Stimulated activated CD8-positive, alpha-beta memory T cell treated with anti-CD3 and anti-CD28 coated beads, Interleukin-12 subunit alpha, Interleukin-12 subunit beta, amount 100 ng/mL, for 24 hours (primary cell): ENCODE measurements around the gene THBS3.
"Not testable (repeated sequence)": the region's sequence is repeated elsewhere in the genome, so short reads cannot be mapped to it uniquely, and the experiment has no call there.

Experiments
- DNase-seq: peaks from one replicate; pipeline ENCODE4 v3.0.0-alpha.2; 2020; ENCODE audit errors: extremely low read depth

Gene THBS3

GRCh38 chr1:155173478-155174323 lies 34.0 kb downstream of the THBS3 start, which contains the start of gene TRIM46:
Gene TRIM46, plus strand, starts transcription at chr1:155173849. Its CDS starts 118 bp downstream, at chr1:155173967.
- no peak for DNase-seq

DNA sequence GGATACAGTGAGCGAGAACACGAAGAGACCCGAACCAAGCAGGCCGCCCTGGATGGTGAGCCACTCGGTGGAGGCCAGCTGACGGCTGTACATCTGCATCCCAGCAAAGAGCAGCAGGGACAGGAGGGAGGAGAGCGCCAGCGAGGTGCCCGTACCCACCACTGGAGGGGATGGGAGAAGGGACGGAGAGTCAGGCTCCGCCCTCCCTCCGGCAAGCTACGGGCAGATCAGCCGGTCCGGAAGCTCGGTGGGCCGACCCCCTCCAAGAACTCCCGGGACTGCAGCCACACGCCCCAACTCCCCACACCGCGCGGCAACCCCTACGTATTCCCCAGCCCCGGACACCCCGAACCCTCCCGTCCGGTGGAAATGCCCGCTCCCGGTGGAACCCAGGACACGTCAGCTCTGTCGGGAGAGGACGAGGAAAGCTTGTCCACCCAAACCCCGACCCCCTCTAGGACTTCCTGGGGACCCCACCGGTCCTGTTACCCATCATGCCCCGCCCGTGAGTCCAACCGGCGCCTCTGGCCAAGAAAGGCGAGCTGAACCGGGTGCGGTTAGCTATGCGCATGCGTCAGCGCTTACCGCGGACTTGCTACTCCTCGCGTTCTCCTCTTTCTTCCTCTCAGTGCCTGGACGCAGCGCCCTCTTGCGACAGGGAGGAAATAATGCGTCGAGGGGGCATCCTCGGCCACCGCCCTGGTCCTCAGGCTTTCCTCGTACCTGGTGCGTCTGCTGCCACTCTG lies 34.8 kb downstream of the THBS3 start, which contains the start of gene KRTCAP2:
KRTCAP2 (minus strand) TSS at position 573 of the 746 bp plus-strand sequence; CDS start at position 493, 80 bp downstream.
- peak; percentile 87 for DNase-seq

- DNase-seq: no peak
Measured at GRCh38 chr1:155171836-155172731, 35.6 kb downstream of the THBS3 start.

DNA sequence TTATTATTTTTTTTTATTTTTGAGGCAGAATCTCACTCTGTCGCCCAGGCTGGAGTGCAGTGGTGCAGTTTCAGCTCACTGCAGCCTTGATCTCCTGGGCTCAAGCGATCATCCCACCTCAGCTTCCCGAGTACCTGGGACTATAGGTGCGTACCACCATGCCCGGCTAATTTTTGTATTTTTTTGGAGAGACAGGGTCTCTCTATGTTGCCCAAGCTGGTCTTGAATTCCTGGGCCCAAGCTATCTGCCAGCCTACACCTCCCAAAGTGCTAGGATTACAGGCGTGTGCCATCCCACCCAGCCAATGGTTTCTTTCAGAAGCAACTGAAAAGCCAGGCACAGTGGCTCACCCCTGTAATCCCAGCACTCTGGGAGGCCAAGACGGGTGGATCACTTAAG lies 36.9 kb downstream of the THBS3 start:
- DNase-seq: no peak

DNA sequence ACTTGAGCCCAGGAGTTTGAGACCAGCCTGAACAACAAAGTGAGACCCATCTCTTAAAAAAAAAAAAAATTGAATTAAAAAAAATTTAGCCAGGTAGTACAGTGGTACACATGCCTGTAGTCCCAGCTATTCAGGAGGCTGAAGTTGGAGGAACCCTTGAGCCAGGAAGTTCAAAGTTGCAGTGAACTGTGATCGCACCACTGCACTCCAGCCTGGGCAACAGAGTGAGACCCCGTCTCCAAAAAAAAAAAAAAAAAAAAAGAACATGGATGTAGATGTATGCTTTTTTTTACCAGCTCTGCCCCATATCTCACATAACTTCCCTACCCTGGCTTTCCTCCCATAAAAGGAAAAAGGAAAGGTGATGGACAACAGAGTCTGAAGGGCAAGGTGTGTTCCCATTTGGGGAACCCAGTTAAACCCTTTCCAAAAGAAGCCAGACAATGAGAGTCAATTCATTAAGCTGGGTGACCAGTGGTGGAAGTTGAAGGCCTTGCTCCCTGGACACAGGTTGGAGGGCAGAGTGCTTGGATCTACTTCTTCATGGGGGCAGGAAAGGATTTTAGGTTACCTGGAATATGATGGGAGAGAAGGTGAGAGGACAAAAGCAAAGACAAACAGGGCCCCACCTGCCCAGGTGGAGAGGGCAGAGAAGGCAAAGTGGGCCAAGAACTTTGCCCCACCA lies 37.5 kb downstream of the THBS3 start:
- no peak for DNase-seq

GRCh38 chr1:155169541-155169940 lies 38.2 kb downstream of the THBS3 start:
- DNase-seq: no peak

- no peak for DNase-seq
Measured at GRCh38 chr1:155168456-155169210, 39.1 kb downstream of the THBS3 start.

- DNase-seq: not testable (repeated sequence)
Measured at GRCh38 chr1:155168105-155168445, 39.6 kb downstream of the THBS3 start.

DNA sequence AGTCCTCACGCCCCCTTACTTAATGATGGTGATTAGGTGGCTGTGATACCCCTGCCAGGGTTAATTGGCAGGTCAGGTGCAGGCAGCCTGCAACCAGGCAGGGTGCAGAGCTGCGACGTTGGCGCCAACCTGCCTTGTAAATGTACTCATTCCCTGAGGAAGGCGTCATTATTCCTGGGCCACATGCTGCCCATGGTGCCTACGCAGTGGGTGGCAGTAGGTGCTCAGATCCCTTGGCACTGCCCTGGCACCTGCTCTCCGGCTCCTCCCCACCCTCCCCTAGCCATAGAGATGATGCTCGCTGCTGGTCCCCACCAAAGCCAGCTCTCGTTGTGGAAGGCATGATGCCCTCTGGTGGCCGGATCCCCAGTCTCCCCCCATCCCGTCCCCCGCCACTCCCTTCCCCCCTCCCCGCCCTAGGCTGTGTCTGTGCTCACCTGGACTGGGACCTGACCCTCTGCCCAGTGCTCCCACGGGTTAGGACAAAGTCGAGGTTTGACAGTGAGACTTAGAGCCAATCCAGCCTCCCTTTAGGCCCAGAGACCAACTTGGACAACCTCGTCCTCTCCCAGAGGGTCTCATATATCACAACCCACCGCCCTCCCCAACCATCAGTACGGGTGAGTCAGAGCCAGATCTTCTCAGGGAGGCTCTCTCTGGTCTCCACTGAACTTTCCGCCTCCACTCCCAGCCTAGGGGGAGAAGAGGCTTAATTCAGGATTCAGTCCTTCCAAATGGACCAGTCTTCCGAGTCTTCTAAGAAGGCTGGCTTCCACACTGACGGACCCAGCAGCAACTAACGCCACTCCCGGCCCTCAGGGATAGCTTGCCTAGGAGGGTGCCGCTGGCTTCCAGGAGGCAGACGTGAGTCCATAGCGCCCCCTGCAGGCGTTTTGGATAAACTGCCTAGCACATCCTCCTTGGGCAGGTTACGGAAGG lies 40.3 kb downstream of the THBS3 start:
- DNase-seq: peak; percentile 54

DNA sequence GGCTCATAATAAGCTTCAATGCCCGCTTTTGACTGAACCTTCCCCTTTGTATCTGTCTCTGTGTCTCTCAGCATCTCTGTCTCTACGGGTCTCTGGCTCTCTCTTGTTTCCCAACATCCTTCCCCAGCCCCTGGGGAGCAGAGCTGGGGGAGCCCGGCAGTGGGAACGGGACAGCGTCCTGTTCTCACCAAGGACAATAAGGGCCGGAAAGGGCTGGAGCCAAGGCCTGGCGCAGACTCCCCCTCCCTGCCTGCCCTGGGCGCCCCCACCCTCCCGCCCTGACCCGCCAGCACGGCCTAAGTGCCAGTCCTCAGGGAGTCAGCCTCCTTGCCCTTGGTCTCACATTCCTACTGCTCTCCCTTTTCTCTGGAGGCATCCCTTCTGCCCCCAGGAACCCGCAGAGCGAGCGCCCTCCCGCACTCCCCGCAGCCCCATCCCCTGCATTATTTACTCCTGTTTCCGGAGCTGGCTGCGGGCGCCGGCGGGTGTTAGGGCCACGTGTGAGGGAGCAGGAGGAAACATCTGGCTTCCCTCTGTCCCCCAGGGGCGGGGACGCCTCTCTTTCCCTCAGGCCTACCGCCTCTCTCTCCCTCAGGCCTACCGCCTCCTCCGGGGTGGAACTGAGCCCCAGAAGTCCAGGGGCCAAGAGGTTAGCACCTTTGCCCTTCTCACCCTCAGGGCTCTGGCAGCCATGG lies 41.1 kb downstream of the THBS3 start:
- DNase-seq: no peak

DNA sequence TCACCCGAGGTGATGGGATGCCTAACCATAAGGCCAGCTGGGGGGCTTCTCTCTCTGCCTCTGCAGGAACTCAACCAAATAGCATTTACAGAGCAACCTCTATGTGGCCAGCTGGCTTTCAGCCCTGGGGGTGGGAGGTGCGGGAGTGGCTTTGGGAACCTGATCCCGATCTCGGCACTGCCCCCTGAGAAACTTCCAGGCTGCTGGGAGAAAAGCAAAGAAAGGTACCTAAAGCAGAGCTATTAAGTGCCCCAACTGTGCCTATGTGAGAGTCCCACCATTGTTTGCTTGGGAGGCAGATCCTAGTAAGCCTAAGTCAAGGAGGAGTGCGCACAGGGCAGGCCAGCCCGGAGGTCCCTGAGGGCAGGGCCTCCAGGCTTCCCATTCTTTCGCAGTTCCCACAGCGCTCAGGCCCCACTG lies 41.6 kb downstream of the THBS3 start:
- DNase-seq: no peak

- not testable (repeated sequence) for DNase-seq
Measured at GRCh38 chr1:155164625-155165024, 43.1 kb downstream of the THBS3 start.

GRCh38 chr1:155163785-155164184 lies 43.9 kb downstream of the THBS3 start:
- not testable (repeated sequence) for DNase-seq

GRCh38 chr1:155162631-155163030 lies 45.1 kb downstream of the THBS3 start:
- not testable (repeated sequence) for DNase-seq

- DNase-seq: no peak
Measured at GRCh38 chr1:155160128-155160527, 47.6 kb downstream of the THBS3 start.

DNA sequence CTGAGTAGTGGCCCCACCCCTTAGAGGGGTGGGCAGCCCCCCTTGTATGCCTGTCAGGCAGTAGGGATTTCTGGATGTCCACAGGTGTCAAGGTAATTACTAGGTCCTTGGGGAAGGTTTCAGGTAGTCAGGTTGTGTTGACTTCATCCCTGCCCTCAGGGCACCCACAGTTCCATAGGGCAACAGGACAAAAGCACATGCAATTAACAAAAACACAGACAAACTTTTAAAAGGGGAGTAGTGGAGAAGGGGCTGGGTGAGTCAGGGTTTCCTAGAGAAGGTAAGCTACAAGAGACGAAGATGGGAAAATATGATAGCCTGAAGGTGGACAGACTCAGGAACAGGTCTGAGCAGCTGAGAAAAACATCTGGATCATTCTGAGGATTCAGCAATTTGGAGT lies 48.7 kb downstream of the THBS3 start:
- DNase-seq: no peak

DNA sequence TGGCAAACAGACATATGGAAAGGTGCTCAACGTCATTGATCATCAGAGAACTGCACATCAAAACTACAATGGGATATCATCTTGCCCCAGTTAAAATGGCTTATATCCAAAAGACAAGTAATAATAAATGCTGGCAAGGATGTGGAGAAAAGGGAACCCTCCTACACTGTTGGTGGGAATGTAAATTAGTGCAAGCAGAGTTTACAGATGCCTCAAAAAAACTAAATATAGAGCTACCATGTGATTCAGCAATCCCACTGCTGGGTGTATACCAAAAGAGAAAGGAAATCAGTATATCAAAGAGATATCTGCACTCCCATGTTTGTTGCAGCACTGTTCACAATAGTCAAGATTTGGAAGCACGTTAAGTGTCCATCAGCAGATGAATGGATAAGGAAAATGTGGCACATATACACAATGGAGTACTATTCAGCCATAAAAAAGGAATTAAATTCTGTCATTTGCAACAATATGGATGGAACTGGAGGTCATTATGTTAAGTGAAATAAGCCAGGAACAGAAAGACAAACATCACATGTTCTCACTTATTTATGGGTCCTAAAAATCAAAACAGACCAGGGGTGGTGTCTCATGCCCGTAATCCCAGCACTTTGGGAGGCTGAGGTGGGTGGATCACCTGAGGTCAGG lies 51.6 kb downstream of the THBS3 start:
- DNase-seq: not testable (repeated sequence)
